ENCODE data around the gene CCDC61.
A peak's percentile ranks its signal among the peaks of the same experiment; 100 is the strongest.

CCDC61 gene

DNA sequence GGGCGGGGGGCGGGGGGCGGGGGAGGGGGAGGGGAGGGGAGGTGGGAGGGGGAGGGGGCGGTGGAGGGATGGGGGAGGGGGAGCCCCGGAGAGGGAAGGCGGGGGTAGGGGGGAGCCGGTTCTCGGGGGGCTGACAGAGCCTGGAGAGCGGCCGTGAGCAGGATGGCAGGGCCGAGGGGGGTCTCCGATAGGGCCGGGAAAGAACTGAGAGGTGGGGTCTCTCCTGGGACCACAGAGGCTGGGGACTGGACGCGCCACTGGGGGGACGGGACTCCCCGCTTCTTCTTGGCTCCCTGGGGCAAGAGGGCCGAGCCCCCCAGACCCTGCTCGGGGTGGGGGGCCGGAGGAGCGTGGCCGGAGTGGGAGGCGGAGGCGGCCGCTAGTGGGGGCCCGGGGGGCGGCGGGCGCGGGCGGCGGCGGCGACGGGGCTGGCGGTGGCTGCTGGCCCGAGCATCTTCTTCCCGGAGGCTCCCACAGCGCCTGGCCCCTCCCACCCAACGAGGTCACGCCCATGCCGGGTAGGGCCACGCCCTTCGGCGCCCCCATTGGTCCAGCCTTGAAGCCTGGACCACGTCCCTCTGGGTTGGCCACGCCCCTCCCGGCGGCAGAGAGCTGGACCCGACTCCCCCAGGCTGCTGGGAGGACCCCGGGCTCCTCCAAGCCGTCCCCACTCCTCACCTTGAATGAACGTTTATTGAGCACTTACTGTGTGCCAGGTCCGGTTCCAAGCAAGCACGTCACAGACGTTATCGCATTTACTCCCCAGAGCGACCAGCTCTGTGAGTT is 21.5 kb upstream of the CCDC61 start, which contains the start of gene NOVA2:
Gene NOVA2, minus strand, starts transcription at position 313 of the 786 bp plus-strand sequence. CDS start 514 bp downstream, outside the sequence.
- peak; percentile 64 for DNase-seq (ENCODE audit: low read depth)

GRCh38 chr19:45975306-45976070 is 19.8 kb upstream of the CCDC61 start:
- no peak for DNase-seq (ENCODE audit: low read depth)

DNA sequence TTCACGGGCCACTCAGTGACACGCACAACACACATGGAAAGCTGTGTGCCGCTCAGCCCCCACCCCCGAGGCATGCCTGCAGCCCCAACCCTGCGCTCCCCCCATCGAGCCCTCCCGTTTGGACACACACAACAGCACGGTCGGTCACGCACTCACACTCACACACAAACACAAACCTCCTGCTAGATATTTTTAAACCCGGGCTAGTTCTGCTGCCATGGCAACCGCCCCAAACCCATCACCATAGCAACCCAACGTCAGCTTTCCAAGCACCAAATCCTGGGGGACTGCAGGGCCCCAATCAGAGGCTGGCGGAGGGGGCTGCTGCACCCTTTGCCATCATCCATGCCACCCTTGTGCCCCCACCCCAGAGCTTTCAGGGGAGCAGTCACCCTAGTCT is 19.1 kb upstream of the CCDC61 start:
- DNase-seq (ENCODE audit: low read depth), result peak; percentile 8

GRCh38 chr19:45978156-45978555 is 17.1 kb upstream of the CCDC61 start:
- DNase-seq (ENCODE audit: low read depth), result no peak

DNA sequence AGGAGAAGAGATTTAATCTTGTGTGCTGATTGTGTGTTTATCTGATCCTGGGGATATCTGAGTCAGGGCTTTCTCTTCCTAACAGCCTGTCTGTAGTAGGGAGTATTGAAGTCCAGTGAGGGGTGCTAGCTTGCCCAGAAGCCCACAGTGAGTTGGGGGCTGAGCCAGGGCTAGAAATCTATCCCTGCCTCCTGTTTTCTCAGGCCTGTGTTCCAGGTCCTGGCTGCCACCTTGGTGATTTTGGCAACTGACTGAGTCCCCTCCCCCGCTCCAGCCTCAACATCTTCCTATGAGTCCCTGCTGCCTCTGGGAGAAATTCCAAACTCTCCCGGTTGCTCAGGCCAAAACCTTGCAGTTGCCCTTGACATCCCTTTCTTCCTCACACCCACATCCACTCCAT is 13.9 kb upstream of the CCDC61 start:
- DNase-seq (ENCODE audit: low read depth), result no peak

GRCh38 chr19:45985321-45985720 is 9.9 kb upstream of the CCDC61 start:
- DNase-seq (ENCODE audit: low read depth), result no peak

DNA sequence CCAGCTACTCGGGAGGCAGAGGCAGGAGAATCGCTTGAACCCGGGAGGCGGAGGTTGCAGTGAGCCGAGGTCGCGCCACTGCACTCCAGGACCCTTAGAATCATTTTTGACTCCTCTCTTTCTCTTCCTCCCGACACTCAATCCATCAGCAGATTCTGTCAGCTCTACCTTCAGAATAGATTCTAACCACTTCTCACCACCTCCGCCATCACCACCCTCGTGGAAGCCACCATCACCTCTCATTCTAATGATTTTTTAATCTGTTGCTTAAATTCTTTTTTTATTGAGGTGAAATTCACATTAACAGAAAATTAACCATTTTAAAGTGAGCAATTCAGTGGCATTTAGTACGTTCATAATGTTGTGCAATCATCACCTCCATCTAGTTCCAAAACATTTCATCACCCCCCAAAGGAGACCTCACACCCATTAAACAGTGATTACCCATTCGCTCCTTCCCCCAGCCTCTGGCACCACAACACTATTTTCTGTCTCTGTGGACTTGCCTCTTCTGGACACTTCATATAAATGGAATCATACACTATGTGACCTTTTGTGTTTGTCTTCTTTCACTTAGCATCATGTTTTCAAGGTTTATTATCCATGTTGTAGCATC is 5.0 kb upstream of the CCDC61 start:
- no peak for DNase-seq (ENCODE audit: low read depth)

GRCh38 chr19:45994456-45994997 is 740 bp upstream of the CCDC61 start:
- DNase-seq (ENCODE audit: low read depth), result peak; percentile 66

DNA sequence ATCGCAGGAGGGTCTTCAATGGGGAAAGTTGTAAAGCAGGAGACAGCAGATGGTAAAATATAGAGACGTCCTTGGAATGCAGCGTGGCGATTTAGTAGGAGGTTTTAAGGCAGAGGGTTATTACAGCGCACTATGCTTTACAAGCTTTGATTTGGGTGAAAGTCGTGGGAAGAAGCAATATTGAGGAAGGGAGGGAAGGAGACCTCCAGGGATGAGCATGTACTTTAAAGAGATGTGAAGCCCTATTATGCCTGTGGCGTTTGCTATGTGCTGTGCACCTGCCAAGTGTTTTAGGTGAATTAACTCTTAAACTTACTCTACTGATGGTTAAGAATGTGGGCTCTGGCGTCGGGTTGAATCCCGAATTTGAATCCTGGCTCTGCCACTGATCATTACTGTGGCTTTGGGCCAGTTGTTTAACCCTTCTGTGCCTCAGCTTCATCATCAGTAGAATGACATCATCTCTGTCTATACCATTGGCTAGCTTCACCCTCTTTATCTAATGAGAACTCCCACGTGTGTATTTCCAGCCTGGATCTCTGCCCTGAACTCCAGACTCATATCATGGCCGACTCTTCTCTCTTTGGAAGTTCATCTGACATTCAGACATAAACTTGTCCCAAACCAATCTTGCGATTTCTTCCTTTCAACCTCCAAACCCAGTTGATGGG is 583 bp downstream of the CCDC61 start:
- DNase-seq (ENCODE audit: low read depth), result peak; percentile 35

DNA sequence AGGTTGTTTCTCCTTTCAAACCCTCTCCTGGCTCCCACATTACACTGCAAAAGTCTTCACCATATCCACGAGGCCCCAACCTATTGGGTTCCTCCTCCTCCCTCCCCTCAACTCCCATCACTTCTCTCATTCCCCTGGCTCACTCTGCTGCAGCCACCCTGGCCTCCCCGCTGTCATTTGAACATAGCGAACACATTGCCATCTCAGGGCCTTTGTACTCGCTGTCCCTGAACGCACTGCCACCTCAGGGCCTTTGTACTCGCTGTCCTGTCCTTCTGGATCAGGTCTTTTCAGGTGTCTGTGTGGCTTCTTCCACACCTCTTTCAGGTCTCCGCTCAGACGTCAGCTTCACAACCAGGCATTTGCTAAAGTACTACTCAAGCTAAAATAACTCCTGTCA is 1.7 kb downstream of the CCDC61 start:
- DNase-seq (ENCODE audit: low read depth), result no peak

DNA sequence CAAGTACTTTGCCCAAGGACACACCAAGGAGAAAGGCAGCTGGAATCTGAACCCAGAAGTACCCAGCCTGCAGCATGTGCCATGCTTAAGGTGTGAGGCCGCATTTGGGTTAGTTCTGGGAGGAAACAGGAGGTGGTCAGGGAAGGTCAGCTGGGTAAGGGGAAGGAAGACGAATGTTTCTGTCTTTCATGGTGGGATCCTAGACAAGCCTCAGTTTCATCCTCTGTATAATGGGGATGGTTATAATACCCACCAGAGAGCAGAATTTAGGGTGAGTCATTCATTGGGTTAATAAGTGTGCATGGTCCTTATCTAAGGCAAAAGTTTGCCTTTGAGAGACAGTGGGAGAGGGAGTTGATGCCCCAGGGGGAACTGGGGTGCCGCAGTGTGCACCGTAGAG is 3.6 kb downstream of the CCDC61 start:
- DNase-seq (ENCODE audit: low read depth), result no peak

- peak; percentile 22 for DNase-seq (ENCODE audit: low read depth)
These were observed 4.4 kb downstream of the CCDC61 start for GRCh38 chr19:45999653-46000121.

DNA sequence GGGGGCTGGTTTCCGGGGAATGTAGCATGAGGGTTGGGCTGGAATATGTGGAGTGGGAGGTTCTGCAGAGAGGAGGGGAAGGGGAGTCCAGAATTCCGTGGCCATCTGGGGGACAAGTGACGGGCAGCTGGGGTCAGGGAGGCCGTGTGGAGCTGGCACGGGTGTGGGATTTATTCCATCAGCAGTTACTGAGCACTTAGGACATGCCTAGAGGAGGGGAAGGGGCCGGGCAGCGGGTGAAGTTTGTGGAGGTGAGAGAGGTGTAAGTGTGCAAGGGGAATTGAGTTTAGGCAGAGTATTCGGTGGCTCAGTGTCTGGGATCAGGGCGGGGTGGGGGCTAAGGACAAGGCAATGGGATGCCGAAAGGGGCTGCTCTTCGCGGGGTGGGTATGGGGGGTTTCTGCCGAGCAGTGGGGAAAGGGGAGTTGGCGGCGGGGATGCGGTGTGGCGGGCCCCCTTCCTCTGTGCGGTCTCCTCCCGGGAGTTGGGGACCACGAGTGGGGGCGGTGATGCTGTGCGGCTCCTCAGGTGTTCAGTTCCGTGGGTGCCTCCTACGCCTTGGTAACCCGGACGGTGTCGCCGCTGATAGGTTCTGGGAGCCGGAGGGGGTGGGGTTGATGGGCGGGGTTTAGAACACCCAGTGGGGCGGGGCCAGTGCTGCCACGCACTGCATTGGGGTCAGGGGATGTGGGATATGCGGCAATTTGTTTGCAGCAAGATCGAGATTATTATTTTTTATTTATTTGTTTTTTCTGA is 5.4 kb downstream of the CCDC61 start:
- peak; percentile 18 for DNase-seq (ENCODE audit: low read depth)

DNA sequence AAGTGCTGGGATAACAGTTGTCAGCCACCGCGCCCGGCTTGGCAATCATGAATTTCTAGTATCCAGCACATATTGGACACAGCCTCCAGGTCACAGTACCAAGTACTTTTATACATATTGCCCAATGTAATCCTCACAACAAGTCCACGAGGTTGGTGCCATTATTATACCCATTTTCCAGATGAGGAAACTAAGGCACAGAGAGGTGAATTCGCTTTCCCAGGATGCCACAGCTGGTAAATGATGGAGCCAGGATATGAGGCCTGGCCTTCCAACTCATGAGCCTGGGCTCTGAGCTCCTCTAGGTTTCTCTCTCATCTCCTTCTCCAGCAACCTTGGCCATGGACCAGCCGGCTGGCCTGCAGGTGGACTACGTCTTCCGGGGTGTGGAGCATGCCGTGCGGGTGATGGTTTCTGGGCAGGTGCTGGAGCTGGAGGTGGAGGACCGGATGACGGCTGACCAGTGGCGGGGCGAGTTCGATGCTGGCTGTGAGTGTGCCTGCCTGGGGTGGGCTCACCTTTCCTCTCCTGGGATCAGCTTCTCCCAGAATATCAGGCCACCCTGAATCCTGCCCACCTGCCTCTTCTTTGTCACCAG is 7.5 kb downstream of the CCDC61 start:
- no peak for DNase-seq (ENCODE audit: low read depth)

DNA sequence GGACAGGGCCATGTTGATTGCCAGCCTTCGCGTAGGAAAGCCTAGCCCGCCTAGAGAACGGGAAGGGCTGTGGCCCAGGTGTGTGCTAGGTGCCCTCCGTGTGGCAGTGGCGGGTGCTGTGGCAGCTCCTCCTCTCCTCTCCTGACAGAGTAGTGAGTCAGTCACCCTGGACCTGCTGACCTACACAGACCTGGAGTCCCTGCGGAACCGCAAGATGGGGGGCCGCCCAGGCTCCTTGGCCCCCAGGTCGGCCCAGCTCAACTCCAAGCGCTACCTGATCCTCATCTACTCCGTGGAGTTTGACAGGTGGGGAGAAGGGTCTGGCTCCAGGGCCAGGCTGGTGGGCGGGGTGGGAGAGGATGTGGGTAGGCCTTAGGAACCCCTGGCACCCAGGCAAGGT is 11.1 kb downstream of the CCDC61 start:
- no peak for DNase-seq (ENCODE audit: low read depth)

DNA sequence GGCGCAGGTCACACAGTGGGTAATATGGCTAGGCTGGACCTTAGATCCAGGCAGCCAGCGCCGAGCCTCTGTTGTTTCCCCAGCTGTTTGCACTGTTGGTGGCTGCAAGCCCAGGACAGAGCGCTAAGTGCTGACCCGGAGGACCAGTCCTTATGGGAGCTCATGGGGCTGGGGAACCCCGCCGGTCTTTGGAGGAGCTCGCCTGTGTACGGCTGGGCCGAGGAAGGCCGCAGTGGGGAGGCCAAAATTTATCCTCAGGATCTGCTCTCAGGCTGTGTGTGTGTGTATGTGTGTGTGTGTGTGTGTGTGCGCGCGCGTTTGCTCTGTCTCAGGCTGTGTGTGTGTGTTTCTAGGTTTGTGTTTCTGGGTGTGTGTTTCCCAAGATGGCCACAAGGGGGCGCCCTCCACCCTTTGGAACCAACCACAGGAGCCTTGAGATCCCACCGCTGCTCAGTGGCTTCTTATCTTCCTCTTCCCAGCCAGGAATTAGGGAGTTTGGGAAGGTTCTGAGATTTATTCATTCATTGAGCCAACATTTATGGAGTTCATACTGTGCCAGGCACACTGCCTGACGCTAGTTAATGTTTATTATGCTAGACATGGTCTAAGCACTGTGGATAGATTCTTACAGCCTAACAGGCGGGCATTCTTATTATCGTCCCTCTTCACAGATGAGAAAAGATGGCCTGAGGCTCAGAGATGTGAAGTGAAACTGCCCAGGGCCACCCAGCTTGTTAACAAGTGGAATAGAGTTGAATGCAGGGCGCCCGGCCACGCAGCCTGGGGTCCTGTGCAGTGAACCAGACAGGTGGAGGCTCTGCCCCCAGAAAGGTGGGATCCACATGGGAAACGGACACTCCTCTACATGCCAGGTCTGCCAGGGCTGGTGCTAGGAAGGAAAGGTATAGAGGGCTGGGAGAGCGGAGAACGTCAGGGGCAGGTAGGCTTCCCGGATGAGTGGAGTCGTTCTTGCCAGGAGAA is 14.6 kb downstream of the CCDC61 start:
- peak; percentile 68 for DNase-seq (ENCODE audit: low read depth)

DNA sequence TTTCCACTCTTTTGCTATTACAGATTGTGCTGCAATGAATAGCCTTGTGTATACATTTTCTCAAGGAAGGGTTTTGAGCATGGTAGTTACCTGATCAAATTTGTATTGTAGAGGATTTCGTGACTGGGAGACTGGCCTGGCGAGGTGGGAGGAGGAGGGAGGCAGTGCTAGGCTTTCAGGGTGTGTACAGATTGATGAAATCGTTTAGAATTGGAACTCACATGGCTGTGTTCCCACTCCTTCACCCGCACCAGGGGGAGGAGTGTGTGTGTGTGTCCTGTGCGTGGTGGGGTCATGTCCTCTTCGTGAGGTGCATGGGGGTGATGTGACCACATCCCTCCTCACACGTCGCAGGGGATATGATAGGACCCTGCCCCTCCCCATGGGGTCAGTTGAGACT is 19.3 kb downstream of the CCDC61 start:
- no peak for DNase-seq (ENCODE audit: low read depth)

GRCh38 chr19:46014941-46015686 is 19.8 kb downstream of the CCDC61 start:
- DNase-seq (ENCODE audit: low read depth), result peak; percentile 35
